ENCODE data around the gene TRPT1.

Gene TRPT1

GRCh38 chr11:64225608-64226506 lies at the start of gene TRPT1, which contains the start of gene NUDT22:
Gene TRPT1, minus strand, starts transcription at chr11:64226186. Its CDS starts 326 bp downstream, at chr11:64225860.
Gene NUDT22, plus strand, starts transcription at chr11:64226274. Its CDS starts 379 bp downstream, at chr11:64226653.
- peak; percentile 99 for DNase-seq

- DNase-seq, result no peak
Observed at GRCh38 chr11:64275031-64275800, 49.2 kb upstream of the TRPT1 start.

DNA sequence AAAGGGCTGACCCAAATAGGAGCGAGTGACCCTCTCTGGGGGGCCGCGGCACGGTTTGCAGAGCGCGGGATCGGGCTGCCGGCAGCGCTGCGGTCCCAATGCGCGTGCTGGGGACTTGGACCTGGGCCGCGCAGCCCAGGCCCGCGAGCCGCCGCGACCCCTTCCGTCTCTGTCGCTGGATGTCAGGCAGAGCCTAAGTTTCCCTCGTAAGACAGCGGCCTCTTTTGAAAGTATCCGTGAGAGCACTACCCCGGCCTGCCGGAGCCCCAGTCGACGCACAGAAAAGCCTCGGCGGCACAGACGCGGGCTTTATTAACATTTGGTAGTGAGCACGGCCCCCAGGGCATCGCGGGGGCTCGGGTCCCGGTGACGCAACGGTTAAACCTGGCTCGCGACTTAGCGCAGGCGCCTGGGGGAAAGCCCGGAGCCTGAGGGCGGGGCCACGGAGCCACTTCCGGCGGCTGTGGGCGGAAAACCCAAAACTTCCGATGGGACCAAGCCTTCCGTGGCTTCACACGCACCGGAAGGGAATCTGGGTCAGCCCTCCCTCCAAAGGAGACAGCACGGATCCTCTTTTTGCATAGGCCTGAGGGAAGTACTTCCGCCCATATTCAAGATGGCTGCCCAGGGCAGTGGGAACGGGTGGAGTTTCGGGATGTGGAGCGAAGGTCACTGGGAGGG lies 43.7 kb upstream of the TRPT1 start:
- peak; percentile 99 for DNase-seq

DNA sequence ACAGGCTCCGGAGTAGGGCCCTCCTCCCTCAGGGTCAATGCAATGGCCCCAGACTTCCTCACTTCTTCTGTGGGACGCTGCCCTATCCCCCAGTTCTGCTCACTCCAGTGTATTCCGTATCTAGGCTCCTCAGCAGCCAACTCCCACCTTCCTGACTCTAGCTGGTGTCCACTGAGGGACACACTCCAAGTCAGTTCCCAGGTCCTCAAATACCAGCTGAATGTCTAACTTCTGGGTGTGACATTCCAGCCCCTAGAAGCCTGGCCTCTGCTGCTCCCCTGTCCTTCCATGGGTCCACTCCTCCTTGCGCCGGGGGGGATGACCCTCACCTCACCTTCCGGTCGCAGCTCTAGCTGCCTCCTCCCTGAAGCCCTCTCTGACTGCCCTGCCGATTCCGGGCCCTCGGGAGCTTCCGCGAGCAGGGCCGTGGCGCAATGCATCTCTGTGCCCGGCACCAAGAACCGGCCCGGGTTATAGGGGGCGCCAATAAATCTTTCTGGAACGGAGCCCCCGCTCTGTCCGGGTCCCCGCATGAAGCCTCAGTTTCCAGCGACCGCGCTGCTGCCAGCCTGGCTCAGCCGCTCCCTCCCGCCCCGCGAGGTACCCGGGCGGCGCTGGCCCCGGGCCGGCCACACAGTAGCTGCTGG lies 43.0 kb upstream of the TRPT1 start:
- no peak for DNase-seq

GRCh38 chr11:64268025-64268892 lies 42.3 kb upstream of the TRPT1 start:
- DNase-seq, result no peak

GRCh38 chr11:64267207-64267945 lies 41.4 kb upstream of the TRPT1 start:
- DNase-seq, result no peak

GRCh38 chr11:64266339-64266738 lies 40.4 kb upstream of the TRPT1 start:
- no peak for DNase-seq

DNA sequence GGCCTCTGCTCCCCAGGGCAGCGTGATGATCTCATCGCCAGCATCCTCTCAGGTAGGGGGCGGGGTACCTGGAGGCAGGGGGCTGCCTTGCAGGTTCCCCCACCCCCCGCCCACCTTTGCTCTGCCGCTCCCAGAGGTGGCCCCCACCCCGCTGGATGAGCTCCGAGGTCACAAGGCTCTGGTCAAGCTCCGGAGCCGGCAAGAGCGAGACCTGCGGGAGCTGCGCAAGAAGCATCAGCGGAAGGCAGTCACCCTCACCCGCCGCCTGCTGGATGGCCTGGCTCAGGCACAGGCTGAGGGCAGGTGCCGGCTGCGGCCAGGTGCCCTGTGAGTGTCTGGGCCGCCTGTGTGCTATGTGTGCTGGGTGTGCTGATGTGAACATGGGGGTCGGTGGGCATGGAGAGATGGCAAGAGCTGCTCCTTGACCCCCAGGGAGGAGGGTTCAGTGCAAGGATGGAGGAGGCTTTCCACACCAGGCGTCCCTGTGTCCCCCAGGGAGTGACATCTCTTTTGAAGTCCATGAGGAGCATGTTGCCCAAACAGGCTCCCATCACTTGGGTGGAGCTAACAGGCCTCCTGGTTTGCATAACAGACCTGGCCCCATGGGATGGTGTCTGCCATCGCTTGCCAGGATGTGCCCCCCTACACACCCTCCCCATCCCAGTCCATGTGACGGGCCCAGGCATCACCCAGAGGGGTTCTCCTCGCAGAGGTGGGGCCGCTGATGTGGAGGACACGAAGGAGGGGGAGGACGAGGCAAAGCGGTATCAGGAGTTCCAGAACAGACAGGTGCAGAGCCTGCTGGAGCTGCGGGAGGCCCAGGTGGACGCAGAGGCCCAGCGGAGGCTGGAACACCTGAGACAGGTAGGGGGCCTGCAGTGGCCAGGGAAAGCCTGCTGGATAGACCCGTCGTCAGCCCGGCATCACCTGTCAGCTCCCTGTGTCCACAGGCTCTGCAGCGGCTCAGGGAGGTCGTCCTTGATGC lies 39.5 kb upstream of the TRPT1 start:
- DNase-seq, result no peak

DNA sequence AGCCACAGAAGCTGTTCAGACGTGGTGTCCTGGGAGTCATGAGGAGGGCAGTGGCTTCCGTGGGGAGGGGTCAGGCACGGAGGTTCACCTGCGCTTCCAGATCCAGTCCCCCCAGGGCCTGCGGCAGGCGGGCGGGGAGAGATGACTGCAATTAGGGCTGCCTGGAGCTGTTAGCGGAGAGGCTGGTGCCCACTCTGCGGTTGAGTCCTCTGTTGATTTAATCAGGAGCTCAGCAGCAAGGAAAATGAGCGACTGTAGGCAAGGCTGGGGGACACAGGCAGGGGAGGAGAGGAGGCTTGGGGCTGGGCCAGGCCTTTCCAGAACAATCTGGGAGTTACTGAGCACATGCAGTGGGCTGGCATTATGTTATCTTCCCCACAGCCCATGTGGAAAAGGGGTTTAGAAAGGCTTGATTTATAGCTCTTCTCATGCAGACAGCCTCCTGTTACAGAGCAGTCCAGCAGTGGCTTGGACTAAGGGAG lies 38.4 kb upstream of the TRPT1 start:
- DNase-seq, result no peak

DNA sequence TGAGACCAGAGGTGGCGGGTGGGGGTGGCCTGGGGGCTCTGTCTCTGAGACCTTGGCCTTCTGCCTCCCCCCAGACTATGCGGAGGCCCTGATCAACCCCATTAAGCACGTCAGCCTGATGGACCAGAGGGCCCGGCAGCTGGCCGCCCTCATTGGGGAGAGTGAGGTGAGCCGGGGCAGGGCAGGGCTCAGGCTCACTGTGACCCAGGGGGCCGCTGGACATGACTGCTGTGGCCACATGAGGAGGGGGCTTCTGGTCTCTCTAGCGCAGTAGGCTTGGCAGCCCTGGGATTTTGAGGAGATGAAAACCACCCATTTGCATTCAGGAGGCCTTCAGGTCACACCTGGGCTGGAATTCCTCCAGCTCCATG lies 37.9 kb upstream of the TRPT1 start:
- DNase-seq, result no peak

DNA sequence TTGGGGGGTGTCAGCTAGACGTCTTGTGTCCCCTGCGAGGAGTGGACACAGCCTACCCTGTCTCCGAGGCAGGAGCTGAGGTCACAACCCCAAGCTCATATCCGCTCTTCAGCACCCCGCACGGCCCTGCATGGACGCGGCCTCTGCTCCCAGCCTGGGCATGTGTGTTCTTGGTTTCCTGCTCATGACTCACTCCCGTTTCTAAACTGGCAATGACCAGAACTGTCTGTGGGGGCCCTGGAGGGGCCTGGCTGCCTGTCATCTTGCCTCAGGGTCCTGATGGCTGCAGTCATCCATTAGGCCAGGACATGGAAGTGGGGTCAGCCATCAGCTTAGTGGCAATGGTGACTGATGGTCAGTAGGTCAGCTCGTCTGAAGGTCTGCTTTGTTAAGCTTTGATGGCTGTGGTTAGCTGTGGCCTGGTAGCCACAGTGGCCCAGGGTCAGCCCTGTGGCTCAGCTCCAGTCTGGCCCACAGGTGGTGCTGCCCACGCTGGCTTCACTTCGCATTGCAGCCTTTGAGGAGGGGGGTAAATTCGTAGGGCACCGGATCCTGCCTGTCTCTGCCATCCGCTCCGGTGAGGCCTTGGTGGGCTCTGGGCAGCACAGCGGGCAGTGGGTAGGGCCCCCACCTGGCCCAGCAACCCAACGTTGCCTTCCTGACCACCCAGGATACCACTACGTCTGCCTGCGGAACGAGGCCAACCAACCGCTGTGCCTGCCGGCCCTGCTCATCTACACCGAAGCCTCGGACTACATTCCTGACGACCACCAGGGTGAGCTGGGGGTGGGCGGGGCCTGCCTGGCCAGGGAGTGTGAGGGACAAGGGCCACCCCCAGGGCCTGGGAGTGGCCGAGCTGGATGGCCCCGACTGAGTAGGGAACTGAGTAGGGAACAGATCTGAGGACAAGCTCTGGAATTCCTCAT lies 37.3 kb upstream of the TRPT1 start:
- no peak for DNase-seq

DNA sequence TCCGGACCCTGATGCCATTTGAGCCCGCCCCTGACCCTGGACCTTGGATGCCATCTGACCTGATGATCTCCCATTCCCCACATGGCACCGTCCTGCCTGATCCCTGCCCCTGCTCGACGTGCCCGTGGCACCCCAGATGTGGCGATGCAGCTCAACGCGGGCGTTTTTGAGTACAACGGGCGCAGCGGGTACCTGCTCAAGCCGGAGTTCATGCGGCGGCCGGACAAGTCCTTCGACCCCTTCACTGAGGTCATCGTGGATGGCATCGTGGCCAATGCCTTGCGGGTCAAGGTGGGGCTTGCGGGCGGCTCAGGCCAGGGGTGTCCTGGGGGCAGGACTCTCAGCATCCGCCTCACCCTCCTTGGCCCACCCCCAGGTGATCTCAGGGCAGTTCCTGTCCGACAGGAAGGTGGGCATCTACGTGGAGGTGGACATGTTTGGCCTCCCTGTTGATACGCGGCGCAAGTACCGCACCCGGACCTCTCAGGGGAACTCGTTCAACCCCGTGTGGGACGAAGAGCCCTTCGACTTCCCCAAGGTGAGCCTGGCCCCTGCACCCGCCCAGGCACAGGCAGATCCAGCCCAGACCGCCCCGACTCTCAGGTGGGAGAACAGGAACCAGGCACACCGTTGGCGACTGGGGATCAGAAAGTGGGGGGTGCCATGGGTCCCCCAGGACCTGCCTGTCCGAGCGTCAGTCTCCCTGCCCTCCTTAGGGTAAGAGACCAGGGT lies 36.5 kb upstream of the TRPT1 start:
- no peak for DNase-seq

DNA sequence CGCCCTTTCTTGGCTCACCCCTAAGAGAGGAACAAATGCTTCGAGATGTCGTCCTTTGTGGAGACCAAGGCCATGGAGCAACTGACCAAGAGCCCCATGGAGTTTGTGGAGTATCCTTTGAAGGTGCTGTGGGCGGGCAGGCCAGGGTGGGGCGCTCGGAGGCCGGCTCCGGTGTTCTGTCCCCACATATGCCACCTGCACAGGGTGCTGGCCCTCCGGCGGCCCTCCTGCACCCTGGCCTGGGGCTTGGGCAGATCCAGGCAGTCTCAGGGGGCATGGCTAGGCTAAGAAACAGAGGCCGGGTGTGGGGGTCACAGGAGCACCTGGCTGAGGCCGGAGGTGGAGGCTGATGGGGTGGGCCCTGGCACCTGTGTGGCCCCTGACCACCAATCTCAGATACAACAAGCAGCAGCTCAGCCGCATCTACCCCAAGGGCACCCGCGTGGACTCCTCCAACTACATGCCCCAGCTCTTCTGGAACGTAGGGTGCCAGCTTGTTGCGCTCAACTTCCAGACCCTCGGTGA lies 35.6 kb upstream of the TRPT1 start:
- DNase-seq, result no peak

- no peak for DNase-seq
Observed at GRCh38 chr11:64260147-64260708, 34.2 kb upstream of the TRPT1 start.

GRCh38 chr11:64259533-64260067 lies 33.6 kb upstream of the TRPT1 start:
- DNase-seq, result no peak

- no peak for DNase-seq
Observed at GRCh38 chr11:64258946-64259532, 33.1 kb upstream of the TRPT1 start.
